Transverse colon (tissue), 3 donors: ENCODE data around the gene STK17B.

Source experiments
- CTCF ChIP-seq, 5 experiments: fragments of 200-600 bp in 3 of 5; fragments of 450-650 bp in 2 of 5; sonication (generic) in 3 of 5; IDR thresholded peaks; 1 replicate in 2 of 5; 2 replicates in 3 of 5; pipeline ENCODE4 v1.5.1; 2016 to 2017; ENCODE audit warnings: antibody characterized with exemption in 5 of 5, inconsistent platforms in 3 of 5, mild to moderate bottlenecking in 2 of 5, moderate library complexity in 1 of 5
- POLR2A ChIP-seq: fragments of 450-650 bp; IDR thresholded peaks from one replicate; pipeline ENCODE4 v1.6.1; 2016; ENCODE audit warnings: antibody characterized with exemption, mild to moderate bottlenecking, moderate library complexity

GRCh38 chr2:196160101-196160500 lies 11.3 kb downstream of the STK17B start:
- TF ChIP-seq CTCF (IDR thresholded peaks at IDR 0.05) (no peak), POLR2A (peak; percentile 18)
